GM20000 (cell line): ENCODE measurements around the gene TMEM225.
"Not testable (repeated sequence)": the region's sequence is repeated elsewhere in the genome, so short reads cannot be mapped to it uniquely, and the experiment has no call there.

Experiments
- DNase-seq: peaks from one replicate; pipeline ENCODE4 v3.0.0; 2012; ENCODE audit warnings: low spot score
- CTCF ChIP-seq: IDR thresholded peaks from 2 replicates; pipeline ENCODE4 v1.5.1; 2012; ENCODE audit warnings: mild to moderate bottlenecking, control low read depth; ENCODE audit errors: extremely low read depth, missing control alignments

The TMEM225 gene

DNA sequence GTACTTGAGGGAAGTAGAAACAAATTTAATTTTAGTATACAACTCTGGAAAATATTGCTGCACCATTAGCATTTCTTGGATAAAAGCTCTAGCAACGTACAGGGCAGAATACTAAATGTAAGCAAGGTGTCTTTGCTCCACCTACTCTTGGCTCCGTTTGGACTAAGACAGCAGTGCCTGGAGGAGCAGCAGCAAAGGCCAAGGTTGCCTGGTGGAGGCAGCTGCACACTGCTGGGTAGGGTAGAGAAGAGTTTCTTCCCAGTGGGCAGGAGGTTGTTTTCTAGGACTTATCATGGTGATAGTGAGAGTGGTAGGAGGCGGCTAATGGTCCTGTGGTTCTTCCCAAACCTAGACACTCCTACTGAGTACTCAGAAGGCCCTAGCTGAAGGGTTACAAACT, 14.3 kb upstream of the TMEM225 start:
- TF ChIP-seq CTCF = no peak
- DNase-seq = no peak

DNA sequence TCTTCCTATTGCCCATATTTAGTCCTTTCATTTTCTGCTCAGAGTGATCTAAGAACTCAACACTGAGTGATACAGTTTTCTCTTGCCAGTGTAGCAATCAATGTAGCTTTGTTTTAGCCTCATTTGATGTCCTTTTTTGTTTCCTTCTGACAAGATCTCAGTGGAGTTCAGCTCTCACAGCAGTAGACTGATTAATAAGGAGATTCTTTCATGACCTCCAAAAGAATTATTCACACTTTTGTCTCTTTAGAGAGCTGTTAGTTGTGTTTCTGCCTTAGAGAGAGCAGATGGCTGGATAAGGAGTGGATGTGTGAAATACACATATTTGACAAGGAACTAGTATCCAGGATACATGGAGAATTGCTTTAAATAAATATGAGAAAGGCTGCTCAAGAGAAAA, 6.6 kb upstream of the TMEM225 start:
- no peak for TF ChIP-seq CTCF
- DNase-seq = no peak

- DNase-seq = no peak
- TF ChIP-seq CTCF = no peak
These were observed 4.6 kb downstream of the TMEM225 start for GRCh38 chr11:123880912-123881311.

DNA sequence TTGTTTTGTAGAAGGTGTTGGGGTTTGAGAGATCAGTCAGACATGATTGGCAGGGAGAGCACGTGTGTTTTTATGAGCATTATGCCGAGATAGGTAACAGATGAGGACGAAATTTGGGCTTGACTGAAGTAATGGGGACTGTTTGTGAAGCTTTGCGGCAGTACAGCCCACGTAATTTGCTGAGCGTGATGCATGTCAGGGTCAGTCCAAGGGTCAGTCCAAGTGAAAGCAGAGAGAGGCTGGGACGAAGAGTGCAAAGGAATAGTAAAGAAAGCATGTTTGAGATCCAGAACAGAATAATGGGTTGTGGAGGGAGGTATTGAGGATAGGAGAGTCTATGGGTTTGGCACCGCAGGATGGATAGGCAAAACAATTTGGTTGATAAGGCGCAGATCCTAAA, 17.7 kb downstream of the TMEM225 start:
- DNase-seq = not testable (repeated sequence)

DNA sequence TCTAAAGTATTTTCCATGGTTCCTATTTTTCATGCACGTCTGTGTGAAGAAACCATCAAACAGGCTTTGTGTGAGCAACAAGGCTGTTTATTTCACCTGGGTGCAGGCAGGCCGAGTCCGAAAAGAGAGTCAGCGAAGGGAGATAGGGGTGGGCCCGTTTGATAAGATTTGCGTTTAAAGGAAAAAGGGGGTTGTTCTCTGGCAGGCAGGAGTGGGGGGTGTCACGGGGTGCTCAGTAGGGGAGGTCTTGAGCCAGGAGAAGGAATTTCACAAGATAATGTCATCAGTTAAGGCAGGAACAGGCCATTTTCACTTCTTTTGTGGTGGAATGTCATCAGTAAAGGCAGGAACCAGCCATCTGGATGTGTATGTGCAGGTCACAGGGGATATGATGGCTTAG, 20.2 kb downstream of the TMEM225 start:
- DNase-seq = not testable (repeated sequence)

GRCh38 chr11:123859731-123860130, 25.7 kb downstream of the TMEM225 start:
- DNase-seq = no peak
- TF ChIP-seq CTCF = no peak

- DNase-seq = no peak
- no peak for TF ChIP-seq CTCF
These were observed 29.0 kb downstream of the TMEM225 start for GRCh38 chr11:123856444-123856843.

- DNase-seq = no peak
- TF ChIP-seq CTCF = no peak
These were observed 32.4 kb downstream of the TMEM225 start for GRCh38 chr11:123853038-123853437.

DNA sequence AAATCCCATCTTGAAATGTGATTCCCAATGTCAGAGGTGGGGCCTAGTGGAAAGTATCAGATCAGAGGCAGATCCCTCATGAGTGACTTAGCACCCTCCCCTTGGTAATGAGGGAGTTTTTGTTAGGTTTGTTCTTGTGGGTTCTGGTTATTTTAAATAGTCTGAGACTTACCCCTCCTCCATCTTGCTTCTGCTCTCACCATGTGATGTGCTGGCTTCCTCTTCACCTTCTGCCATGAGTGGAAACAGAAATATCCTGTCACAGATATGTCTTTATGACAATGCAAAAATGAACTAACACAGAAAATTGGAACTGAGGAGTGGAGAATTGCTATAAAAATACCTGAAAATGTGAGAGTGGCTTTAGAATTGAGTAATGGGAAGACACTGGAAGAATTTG, 33.1 kb downstream of the TMEM225 start:
- DNase-seq = no peak
- no peak for TF ChIP-seq CTCF
